ENCODE results near the gene TSEN34.
A peak's percentile ranks its signal among the peaks of the same experiment; 100 is the strongest.

The TSEN34 gene

GRCh38 chr19:54191011-54191810 is at the start of gene TSEN34:
TSS of gene TSEN34 (plus strand) at chr19:54191308. CDS start at chr19:54191365, 57 bp downstream.
- DNase-seq (ENCODE audit: low read depth, low spot score) = peak; percentile 95

DNA sequence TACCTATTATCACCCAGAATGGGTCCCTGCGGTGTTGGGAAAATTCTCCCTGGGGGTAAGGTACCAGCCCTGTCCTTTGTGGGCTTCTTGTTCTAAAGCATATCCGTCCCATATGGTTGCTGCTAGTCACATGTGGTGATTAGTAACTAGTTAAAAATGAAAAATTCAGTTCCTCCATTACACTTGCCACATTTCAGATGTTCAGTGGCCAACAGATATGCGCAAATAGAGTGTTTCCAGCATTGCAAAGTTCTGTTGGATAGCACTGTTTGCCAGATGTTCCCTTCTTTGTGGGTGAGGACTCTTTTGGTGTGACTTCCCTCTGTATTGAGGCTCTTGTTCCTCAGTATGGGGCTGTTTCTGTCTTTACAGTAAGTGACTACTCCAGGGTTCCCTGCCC is 49.8 kb upstream of the TSEN34 start:
- no peak for DNase-seq (ENCODE audit: low read depth, low spot score)

DNA sequence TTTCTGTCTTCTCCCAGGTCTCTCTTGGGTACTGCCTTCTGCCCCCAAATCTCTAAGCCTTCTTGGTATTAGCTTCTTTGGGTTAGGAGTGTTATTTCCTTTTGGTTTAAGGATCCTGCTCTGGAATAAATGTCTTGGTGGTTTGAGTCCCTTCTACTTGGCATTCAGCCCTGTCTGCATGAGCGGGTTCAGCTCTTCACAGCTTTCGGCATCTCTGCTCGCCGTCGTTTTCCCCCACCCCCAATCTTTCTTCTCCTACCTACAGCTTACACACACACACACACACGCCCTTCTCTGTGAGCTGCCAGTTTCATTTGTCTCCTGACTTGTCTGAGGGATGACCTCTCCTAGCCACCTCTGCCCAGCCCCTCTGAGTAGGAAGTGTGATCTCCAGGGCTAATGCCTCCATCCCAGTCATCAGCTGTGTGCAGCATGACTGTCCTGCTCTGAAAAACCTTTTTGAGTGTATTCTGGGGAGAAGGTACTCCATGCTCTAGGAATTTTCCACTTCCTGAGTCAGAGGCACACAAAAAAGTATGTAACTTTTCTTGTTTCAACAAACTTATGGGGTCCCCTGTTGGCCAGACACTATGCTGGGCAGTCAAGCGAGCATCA is 48.8 kb upstream of the TSEN34 start:
- DNase-seq (ENCODE audit: low read depth, low spot score) = no peak

DNA sequence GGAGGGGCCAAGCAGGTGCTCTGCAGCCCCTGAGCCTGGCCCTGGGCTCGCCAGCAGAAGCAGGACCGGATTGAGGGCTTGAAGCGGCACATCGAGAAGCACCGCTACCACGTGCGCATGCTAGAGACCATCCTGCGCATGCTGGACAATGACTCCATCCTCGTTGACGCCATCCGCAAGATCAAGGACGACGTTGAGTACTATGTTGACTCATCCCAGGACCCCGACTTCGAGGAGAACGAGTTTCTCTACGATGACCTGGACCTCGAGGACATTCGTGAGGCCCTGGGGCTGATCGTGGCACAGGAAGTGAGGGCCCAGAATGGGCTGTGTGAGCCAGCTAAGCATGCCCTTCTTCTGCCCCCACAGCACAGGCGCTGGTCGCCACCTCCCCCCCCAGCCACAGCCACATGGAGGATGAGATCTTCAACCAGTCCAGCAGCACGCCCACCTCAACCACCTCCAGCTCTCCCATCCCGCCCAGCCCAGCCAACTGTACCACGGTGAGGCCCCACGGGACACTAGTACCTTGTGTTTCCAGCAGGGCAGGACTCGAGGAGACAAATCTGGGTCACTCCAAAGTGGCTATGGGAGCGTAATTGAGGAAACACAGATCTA is 45.5 kb upstream of the TSEN34 start:
- DNase-seq (ENCODE audit: low read depth, low spot score) = no peak

GRCh38 chr19:54147676-54148075 is 43.4 kb upstream of the TSEN34 start:
- DNase-seq (ENCODE audit: low read depth, low spot score) = no peak

- no peak for DNase-seq (ENCODE audit: low read depth, low spot score)
Observed at GRCh38 chr19:54148158-54148557, 43.0 kb upstream of the TSEN34 start.

GRCh38 chr19:54149021-54149812 is 41.9 kb upstream of the TSEN34 start:
- no peak for DNase-seq (ENCODE audit: low read depth, low spot score)

- DNase-seq (ENCODE audit: low read depth, low spot score) = no peak
Observed at GRCh38 chr19:54151362-54152035, 39.6 kb upstream of the TSEN34 start.

- DNase-seq (ENCODE audit: low read depth, low spot score) = no peak
Observed at GRCh38 chr19:54152267-54152666, 38.8 kb upstream of the TSEN34 start.

DNA sequence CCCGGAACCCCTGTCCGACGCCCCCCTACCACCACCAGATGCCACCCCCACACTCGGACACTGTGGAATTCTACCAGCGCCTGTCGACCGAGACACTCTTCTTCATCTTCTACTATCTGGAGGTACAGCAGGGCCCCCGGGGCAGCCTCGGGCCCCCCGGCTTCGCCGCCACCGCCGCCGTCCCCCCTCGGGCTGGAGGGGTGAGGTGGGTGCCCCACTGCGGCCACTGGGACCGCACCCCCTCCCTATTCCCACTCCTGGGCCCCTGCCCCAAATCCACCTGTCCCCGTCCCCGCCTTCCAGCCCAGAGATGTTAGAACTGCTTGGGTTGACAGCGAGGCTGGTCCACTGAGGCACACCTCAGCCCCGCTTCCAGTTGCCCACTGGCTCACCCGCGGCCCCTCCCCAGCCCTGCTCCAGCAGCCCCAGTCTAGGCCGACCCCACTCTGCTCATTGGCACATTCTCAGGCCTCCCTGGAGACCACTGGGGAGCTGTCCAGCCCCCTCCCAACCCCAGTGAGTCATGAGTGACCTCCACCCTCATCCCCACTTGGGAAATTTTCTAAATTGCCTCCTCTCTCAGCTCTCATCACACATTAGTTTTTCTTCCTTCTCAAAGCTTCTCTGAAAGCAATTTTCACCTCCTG is 38.1 kb upstream of the TSEN34 start:
- DNase-seq (ENCODE audit: low read depth, low spot score) = no peak

- no peak for DNase-seq (ENCODE audit: low read depth, low spot score)
Observed at GRCh38 chr19:54153731-54154326, 37.3 kb upstream of the TSEN34 start.

GRCh38 chr19:54154603-54155345 is 36.3 kb upstream of the TSEN34 start:
- DNase-seq (ENCODE audit: low read depth, low spot score) = no peak

DNA sequence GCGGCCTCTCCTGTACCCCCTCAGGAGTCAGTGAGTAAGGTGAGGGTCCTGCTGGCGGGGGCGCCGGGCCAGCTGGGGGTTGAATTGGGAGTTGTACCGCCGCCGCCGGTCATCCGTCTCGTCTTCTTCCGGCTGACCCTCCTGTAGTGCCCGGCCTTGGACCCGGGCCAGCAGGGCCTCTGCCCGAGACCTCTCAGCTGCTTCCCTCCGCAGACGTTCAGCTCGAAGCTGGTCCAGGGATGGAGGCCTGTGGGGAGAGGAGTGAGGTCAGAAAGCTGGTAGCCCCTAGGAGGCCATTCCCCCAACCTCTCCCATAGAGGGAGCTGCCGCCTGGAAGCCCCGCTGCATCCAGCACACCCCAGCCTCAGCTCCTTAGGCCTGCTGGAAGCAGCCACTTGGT is 35.4 kb upstream of the TSEN34 start:
- DNase-seq (ENCODE audit: low read depth, low spot score) = peak; percentile 32

- DNase-seq (ENCODE audit: low read depth, low spot score) = no peak
Observed at GRCh38 chr19:54156490-54156889, 34.6 kb upstream of the TSEN34 start.

- peak; percentile 48 for DNase-seq (ENCODE audit: low read depth, low spot score)
Observed at GRCh38 chr19:54156953-54157352, 34.2 kb upstream of the TSEN34 start.

DNA sequence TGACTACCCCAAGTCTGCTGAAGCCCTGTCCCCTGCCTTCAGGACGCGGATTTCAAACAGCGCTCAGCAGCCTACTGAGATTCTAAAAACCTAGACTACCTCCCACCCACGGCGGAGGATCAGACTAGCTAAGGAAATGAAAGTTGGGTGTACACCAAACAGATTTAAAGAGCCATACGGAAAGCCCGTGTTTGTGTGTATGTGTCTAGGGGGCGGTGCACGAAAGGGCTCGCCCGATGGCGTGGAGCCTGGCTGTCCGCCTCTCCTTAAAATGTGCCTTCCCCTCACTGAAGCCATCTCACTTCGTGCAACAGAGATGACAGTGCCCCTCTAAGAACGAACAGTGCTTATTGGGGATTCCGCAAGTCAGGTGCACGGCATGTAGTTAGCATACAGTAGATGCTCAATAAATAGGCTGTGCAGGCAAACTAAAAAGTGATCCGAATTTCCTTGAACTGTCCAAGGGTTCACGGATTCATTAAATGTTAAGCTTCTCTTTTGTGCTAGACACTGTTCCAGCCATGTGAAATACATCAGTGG is 32.2 kb upstream of the TSEN34 start:
- peak; percentile 29 for DNase-seq (ENCODE audit: low read depth, low spot score)

DNA sequence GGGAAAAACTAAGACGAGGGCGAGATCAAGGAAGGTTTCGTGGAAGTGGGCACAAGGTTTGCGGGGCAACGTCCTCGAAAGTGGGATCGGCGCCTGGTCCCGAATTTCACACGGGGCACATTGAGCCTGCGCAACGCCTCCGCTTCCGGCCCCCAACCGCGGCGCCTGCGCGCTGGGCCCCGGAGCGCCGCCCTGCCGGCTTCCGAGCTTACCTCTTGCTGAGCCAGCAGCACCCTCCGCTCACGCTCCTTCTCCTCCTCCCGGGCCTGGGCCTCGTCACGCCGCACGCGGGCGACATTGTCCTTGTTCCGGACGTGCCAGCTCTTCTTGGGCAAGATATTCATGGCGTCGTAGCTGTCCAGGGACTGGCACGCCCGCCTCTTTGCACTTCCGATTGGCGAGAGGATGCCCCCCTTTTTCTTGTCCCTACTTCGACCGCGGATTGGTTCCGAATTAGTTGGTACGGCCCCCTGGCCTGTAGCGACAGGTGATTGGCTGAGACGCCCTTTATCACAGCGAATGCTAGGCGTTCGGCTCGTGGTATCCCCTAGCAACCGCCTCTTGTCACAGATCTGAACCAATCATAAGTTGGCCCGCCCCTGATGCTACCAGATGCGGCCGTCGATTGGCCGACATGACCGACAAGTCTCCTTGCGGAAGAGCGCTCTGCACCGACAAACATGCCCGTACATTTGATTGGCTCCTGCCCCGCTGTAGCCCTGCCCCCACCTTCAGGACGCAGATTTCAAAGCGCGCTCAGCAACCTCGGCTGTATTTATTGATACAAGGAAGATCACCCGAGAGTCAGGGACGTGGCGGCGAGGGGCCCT is 31.5 kb upstream of the TSEN34 start, which contains the start of gene LENG1:
TSS of gene LENG1 (minus strand) at position 370 of the 830 bp plus-strand sequence. CDS start at position 344, 26 bp downstream.
- peak; percentile 100 for DNase-seq (ENCODE audit: low read depth, low spot score)

DNA sequence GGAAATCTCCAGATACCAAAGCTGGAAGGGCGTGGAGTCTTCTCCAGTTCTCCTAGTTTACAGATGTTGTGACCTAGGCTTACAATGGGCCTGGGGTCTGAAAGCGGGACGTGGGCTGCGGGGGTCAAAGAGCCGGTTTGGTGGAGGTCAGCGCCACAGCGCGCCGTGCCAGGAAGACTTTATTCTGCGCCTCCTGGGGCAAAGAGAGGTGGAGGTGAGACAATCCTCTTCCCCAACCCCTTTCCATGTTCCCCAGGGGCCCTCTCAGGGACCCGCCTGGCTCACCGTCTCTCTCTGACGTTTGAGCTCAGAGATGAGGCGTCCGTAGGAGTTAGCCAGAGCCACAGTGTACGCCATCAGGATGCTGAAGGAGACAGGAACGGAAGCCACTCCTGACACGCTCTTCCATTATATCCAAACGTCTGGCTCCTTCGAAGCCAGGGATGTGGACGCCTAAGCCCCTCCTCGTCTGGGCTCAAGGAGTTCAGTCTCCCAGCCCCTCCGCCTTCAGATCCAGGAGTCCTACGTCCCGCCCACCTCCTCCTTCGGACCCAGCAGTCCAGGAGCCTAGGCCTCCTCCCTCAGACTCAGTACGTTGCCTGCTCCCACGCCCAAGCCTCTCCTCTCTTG is 30.8 kb upstream of the TSEN34 start:
- DNase-seq (ENCODE audit: low read depth, low spot score) = no peak

Measured in ELF-1 (cell line).